ENCODE data around the gene AKNA.

DNA sequence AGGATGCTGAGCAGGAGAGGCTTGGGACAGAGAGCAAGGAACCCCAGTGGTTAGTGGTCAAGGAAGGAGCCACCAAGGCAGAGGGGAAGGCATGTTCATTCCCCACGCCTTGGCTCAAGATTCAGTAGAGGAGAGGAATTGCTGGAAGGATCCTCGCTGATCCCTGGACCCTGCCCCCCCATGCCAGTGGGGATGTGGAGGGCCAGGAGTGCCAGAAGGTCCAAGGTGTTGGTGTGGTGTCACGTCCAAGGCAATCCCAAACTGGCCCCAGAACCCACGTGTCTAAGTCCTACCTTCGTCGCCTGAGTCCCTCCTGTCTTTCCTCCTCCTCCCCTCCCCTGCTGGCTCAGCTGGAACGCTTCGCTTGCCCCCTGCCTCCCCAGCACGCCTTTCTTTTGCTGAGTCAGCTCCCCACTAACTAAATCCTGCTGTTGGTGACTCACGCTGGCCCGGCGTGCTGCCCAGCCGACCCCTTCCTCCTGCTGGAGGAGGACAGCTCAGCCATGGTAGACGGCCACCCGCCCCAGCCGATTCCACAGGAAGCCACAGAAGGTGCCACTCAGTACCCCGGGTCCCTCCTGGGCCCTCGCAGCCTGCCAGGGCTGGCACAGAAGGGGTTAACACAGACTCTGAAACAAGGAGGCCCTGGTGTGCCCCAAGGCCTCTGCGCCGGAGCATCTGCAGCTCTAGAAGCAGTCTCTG lies 102.5 kb downstream of the AKNA start:
- no peak for TF ChIP-seq POLR2AphosphoS5 (IDR thresholded peaks at IDR 0.05)
- TF ChIP-seq, protein P1, sequence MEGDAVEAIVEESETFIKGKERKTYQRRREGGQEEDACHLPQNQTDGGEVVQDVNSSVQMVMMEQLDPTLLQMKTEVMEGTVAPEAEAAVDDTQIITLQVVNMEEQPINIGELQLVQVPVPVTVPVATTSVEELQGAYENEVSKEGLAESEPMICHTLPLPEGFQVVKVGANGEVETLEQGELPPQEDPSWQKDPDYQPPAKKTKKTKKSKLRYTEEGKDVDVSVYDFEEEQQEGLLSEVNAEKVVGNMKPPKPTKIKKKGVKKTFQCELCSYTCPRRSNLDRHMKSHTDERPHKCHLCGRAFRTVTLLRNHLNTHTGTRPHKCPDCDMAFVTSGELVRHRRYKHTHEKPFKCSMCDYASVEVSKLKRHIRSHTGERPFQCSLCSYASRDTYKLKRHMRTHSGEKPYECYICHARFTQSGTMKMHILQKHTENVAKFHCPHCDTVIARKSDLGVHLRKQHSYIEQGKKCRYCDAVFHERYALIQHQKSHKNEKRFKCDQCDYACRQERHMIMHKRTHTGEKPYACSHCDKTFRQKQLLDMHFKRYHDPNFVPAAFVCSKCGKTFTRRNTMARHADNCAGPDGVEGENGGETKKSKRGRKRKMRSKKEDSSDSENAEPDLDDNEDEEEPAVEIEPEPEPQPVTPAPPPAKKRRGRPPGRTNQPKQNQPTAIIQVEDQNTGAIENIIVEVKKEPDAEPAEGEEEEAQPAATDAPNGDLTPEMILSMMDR (IDR thresholded peaks at IDR 0.05): no peak
